22Rv1 (cell line): Measurements from ENCODE around the gene FHL2.

Experiments used
- H3K27ac ChIP-seq: fragments of 450-650 bp; 2 replicates; pipeline ENCODE4 v1.5.1; 2017
- ZFX ChIP-seq: fragments of 450-650 bp; IDR thresholded peaks from 2 replicates; pipeline ENCODE4 v1.6.1; 2017; ENCODE audit warnings: antibody characterized with exemption, borderline replicate concordance
- TF ChIP-seq, protein P1 (sequence below): fragments of 450-650 bp; IDR thresholded peaks from 2 replicates; pipeline ENCODE4 v1.5.1; 2017; ENCODE audit warnings: mild to moderate bottlenecking

FHL2 gene

GRCh38 chr2:105398336-105399206 is at the start of gene FHL2:
FHL2 (minus strand) TSS chr2:105399051; CDS start chr2:105386516, 12,535 bp downstream.
- H3K27ac ChIP-seq: no peak within 1 kb of the TSS
- TF ChIP-seq ZFX: no peak
- TF ChIP-seq, protein P1, sequence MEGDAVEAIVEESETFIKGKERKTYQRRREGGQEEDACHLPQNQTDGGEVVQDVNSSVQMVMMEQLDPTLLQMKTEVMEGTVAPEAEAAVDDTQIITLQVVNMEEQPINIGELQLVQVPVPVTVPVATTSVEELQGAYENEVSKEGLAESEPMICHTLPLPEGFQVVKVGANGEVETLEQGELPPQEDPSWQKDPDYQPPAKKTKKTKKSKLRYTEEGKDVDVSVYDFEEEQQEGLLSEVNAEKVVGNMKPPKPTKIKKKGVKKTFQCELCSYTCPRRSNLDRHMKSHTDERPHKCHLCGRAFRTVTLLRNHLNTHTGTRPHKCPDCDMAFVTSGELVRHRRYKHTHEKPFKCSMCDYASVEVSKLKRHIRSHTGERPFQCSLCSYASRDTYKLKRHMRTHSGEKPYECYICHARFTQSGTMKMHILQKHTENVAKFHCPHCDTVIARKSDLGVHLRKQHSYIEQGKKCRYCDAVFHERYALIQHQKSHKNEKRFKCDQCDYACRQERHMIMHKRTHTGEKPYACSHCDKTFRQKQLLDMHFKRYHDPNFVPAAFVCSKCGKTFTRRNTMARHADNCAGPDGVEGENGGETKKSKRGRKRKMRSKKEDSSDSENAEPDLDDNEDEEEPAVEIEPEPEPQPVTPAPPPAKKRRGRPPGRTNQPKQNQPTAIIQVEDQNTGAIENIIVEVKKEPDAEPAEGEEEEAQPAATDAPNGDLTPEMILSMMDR: peak; percentile 80

- TF ChIP-seq, protein P1: no peak
- TF ChIP-seq ZFX: no peak
- H3K27ac ChIP-seq: no peak overlapping the region
These were observed 48.6 kb upstream of the FHL2 start for GRCh38 chr2:105447476-105447875.

DNA sequence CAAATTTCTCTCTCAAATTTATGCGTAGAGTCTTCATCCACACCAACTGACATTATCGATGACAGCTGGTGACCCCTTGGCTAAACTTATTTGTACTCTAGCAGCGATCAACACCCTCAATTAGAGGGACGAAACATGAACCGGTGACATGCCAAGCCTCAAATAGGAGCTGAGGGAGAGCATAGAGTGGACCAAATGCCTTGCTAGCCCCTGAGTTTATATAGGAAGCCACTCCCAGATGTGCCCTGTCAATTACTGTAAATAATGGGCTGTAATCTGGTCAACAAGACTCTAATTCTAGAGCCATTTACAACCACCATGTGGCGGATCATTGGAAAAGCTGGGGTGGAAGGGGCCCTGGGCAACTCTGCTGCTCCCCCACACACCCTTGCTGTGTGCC is 47.6 kb upstream of the FHL2 start:
- no peak overlapping the region for H3K27ac ChIP-seq
- TF ChIP-seq, protein P1: no peak
- no peak for TF ChIP-seq ZFX

GRCh38 chr2:105445976-105446375 is 47.1 kb upstream of the FHL2 start:
- H3K27ac ChIP-seq: no peak overlapping the region
- TF ChIP-seq, protein P1: no peak
- no peak for TF ChIP-seq ZFX

GRCh38 chr2:105445498-105445897 is 46.6 kb upstream of the FHL2 start:
- H3K27ac ChIP-seq: no peak overlapping the region
- TF ChIP-seq, protein P1: no peak
- no peak for TF ChIP-seq ZFX

GRCh38 chr2:105443617-105444598 is 45.1 kb upstream of the FHL2 start:
- no peak for TF ChIP-seq ZFX
- TF ChIP-seq, protein P1: no peak
- no peak overlapping the region for H3K27ac ChIP-seq

DNA sequence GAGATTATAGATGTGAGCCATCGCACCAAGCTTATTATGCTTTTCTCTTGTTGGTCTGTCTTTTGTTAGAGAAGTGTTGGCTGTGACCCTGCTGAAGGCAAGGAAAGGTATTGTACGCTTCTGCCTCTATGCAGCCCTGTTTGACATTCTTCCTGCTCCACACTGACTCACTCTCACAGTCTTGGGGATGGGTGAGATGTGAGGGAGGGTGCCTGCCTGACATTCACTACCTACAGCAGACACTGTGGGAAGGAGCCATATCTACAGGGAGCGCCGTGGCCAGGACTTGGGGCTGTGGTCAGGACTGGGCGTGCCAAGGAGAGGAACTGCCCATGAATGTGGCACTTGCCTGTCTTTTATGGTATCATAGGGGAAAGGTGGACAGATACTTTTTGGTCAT is 43.9 kb upstream of the FHL2 start:
- TF ChIP-seq ZFX: no peak
- TF ChIP-seq, protein P1: no peak
- no peak overlapping the region for H3K27ac ChIP-seq
